A549 (cell line): Measurements from ENCODE around the gene PRKCE.

Experiments
- MAFK ChIP-seq: fragments of 450-650 bp; IDR thresholded peaks from 2 replicates; pipeline ENCODE4 v1.6.1; 2014; ENCODE audit not compliant: partially characterized antibody
- POLR2A ChIP-seq: IDR thresholded peaks from 2 replicates; pipeline ENCODE4 v1.6.1; 2012; ENCODE audit warnings: mild to moderate bottlenecking, low read length
- ZFP36 ChIP-seq: fragments of 450-650 bp; IDR thresholded peaks from 2 replicates; pipeline ENCODE4 v1.6.1; 2014; ENCODE audit warnings: borderline replicate concordance; ENCODE audit not compliant: partially characterized antibody

DNA sequence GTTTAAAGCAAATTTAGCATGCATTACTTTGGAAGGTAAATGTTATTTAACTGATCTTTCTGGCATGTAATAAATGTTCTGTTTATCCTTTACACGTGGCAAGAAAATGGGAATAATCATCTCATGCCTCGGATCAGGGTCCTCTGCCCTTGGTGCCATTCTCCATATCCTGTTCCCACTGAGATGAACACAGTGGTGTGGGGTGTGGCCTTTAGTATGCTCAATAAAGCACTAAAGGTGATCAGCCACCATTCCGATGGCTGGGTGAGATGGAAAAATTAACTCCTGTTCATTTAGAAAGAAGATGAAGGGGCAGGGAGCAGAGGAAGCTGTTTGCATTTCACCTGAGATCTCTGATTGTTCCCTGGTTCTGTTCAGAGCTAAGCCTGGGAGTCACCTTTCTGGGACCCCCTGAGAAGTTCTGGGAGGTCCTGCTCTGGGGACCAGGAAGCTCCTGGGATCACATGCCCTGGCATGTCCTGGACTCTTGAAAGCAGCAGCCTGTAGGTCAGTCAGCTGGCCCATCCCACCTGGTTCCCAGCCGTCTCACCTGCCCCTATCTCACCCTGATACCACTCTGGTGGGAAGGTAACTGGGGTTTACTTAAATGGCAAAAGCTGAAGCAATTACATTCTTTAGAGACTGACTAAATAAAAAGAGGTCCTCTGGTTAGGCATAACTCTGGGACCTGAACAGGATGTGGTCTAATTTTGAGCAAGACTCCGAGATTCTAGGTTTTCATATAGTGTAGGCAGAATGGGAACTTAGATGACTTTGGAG lies 356.8 kb downstream of the PRKCE start:
- TF ChIP-seq POLR2A, result no peak
- no peak for TF ChIP-seq ZFP36
- no peak for TF ChIP-seq MAFK
